Stomach (tissue), 9 donors: Measurements from ENCODE around the gene TMTC2. TPM values are rescaled to one million over a fixed set of nuclear protein-coding genes. Genes with fewer than 3 reads are reported as not detected.

Source experiments
- DNase-seq, 2 donors: peaks; one replicate each; pipeline versions ENCODE4 v3.0.0 to v3.0.0-alpha.2; 2013 to 2019
- H3K27ac ChIP-seq, 5 donors: fragments of 200-600 bp in 4 of 5; sonication (generic) in 4 of 5; one replicate each; pipeline ENCODE4 v1.5.1; 2013 to 2019; ENCODE audit warnings: mild to moderate bottlenecking in 1 of 5, moderate library complexity in 1 of 5
- H3K27me3 ChIP-seq, 3 donors: fragments of 200-600 bp; sonication (generic); one replicate each; pipeline ENCODE4 v1.5.1; 2017 to 2019; ENCODE audit warnings: mixed run types in 1 of 3
- H3K36me3 ChIP-seq, 4 donors: fragments of 200-600 bp; sonication (generic); 1 replicate in 3 of 4; 2 replicates in 1 of 4; pipeline ENCODE4 v1.5.1; 2016 to 2019
- H3K4me1 ChIP-seq, 4 donors: fragments of 200-600 bp; sonication (generic); one replicate each; pipeline ENCODE4 v1.5.1; 2016 to 2019
- H3K4me3 ChIP-seq, 4 donors: fragments of 200-600 bp; sonication (generic) in 3 of 4; one replicate each; pipeline ENCODE4 v1.5.1; 2016 to 2019; ENCODE audit warnings: mild to moderate bottlenecking in 1 of 4
- H3K9me3 ChIP-seq, 4 donors: fragments of 200-600 bp; sonication (generic); one replicate each; pipeline ENCODE4 v1.5.1; 2016 to 2019
- CTCF ChIP-seq, 7 experiments: fragments of 450-650 bp in 4 of 7; fragments of 200-600 bp in 3 of 7; sonication (generic) in 3 of 7; IDR thresholded peaks; one replicate each; pipeline ENCODE4 v1.5.1; 2016 to 2019; ENCODE audit warnings: antibody characterized with exemption in 7 of 7, control low read depth in 2 of 7, mild to moderate bottlenecking in 1 of 7
- EP300 ChIP-seq: sonication (generic); formaldehyde crosslinking; IDR thresholded peaks from one replicate; pipeline ENCODE4 v1.6.1; 2017; ENCODE audit warnings: antibody characterized with exemption
- POLR2A ChIP-seq, 4 donors: fragments of 450-650 bp; IDR thresholded peaks; one replicate each; pipeline ENCODE4 v1.6.1; 2016; ENCODE audit warnings: antibody characterized with exemption in 4 of 4, control low read depth in 2 of 4, mild to moderate bottlenecking in 1 of 4, moderate library complexity in 1 of 4
- POLR2AphosphoS5 ChIP-seq, 3 donors: sonication (generic); formaldehyde crosslinking; IDR thresholded peaks; one replicate each; pipeline ENCODE4 v1.6.1; 2016; ENCODE audit warnings: antibody characterized with exemption in 3 of 3
- WGBS, 5 donors: extraction: QIAGEN DNeasy Blood & Tissue Kit in 3 of 5; methylation state at CpG; one replicate each; pipeline versions ENCODE4 v1.1.5 to v1.1.7; 2013 to 2018; 5-methylcytosine and 5-hydroxymethylcytosine counted together
- intact Hi-C: fragments of 100-400 bp; cut with DNase I; formaldehyde crosslinking; loops from one replicate; pipeline ENCODE4 v1.15.1; 2023; ENCODE audit warnings: low total_unique reads
- polyA plus RNA-seq, 3 donors: library from polyadenylated mRNA; stranded (reverse); fragments of 200-250 nt; gene quantifications; one replicate each; pipeline ENCODE4 v1.2.3, GENCODE V29; 2013
- total RNA-seq, 5 donors: library from RNA; depleted of rRNA; stranded (reverse); fragments of >200 nt; gene quantifications; one replicate each; pipeline versions ENCODE4 v1.1.0 to v1.2.3, GENCODE V29; 2014 to 2016
- donor health status: healthy with polysubstance abuse.
- donor health status: Bipolar disorder and iron deficiency.
- donor health status: healthy.

The TMTC2 gene
- total and polyA plus RNA-seq, 8 donors = 6.1 to 60.0 (median 27.5) TPM

- Histone ChIP-seq H3K36me3 (peaks cover 0 to 6% (median 3%) of the 10 kb centered on the region in 4 donors), H3K4me1 (peaks cover 5 to 37% (median 19%) of the 10 kb centered on the region in 4 donors), H3K4me3 (no peak overlapping the region), H3K9me3 (no peaks in the 10 kb centered on the region), H3K27ac (no peak overlapping the region), H3K27me3 (no peaks in the 10 kb centered on the region)
- 37 to 55% (median 46%) methylated on average over 4 of the region's 4 CpGs for WGBS, 5 donors
- no peak for DNase-seq
- intact Hi-C loops = no loop called here
- TF ChIP-seq POLR2AphosphoS5 (IDR thresholded peaks at IDR 0.05) = no peak
- TF ChIP-seq POLR2A (IDR thresholded peaks at IDR 0.05) = no peak
- no peak for TF ChIP-seq EP300
Measured at GRCh38 chr12:82745807-82746206, 59.1 kb downstream of the TMTC2 start.

- DNase-seq = no peak
Measured at GRCh38 chr12:82746668-82747067, 60.0 kb downstream of the TMTC2 start.

GRCh38 chr12:82749015-82749414 lies 62.3 kb downstream of the TMTC2 start:
- Histone ChIP-seq H3K36me3 (no peaks in the 10 kb centered on the region), H3K4me1 (peaks cover 5 to 42% (median 19%) of the 10 kb centered on the region in 4 donors), H3K27me3 (no peaks in the 10 kb centered on the region), H3K9me3 (no peaks in the 10 kb centered on the region), H3K4me3 (no peak overlapping the region), H3K27ac (no peak overlapping the region)
- DNase-seq = no peak
- intact Hi-C loops = no loop called here
- TF ChIP-seq POLR2A (IDR thresholded peaks at IDR 0.05) = no peak
- no peak for TF ChIP-seq CTCF (IDR thresholded peaks at IDR 0.05)
- no peak for TF ChIP-seq EP300
- WGBS, 5 donors = 20 to 55% (median 31%) methylated on average over 4 of the region's 4 CpGs

More at GRCh38 chr12:82746668-82747067, 60.0 kb downstream of the TMTC2 start:
- no peaks in the 10 kb centered on the region for H3K36me3 ChIP-seq
- peaks cover 5 to 37% (median 19%) of the 10 kb centered on the region in 4 donors for H3K4me1 ChIP-seq
- H3K9me3 ChIP-seq = no peaks in the 10 kb centered on the region
- H3K4me3 ChIP-seq = no peak overlapping the region
- WGBS, 5 donors = 50 to 60% (median 54%) methylated on average over 2 of the region's 2 CpGs
- no peak overlapping the region for H3K27ac ChIP-seq
- no peak for TF ChIP-seq CTCF (IDR thresholded peaks at IDR 0.05)
- TF ChIP-seq POLR2A (IDR thresholded peaks at IDR 0.05) = no peak
- TF ChIP-seq POLR2AphosphoS5 (IDR thresholded peaks at IDR 0.05) = no peak
- no peak for TF ChIP-seq EP300
- intact Hi-C loops = no loop called here
- H3K27me3 ChIP-seq = no peaks in the 10 kb centered on the region

GRCh38 chr12:82754856-82755255 lies 68.2 kb downstream of the TMTC2 start:
- intact Hi-C loops = no loop called here

More at GRCh38 chr12:82754856-82755255, 68.2 kb downstream of the TMTC2 start:
- Histone ChIP-seq H3K9me3 (no peaks in the 10 kb centered on the region), H3K27ac (no peak overlapping the region), H3K27me3 (no peaks in the 10 kb centered on the region), H3K4me1 (peaks cover 0 to 35% (median 12%) of the 10 kb centered on the region in 4 donors), H3K4me3 (no peak overlapping the region), H3K36me3 (no peaks in the 10 kb centered on the region)
- DNase-seq = no peak
- no peak for TF ChIP-seq EP300
- TF ChIP-seq POLR2AphosphoS5 (IDR thresholded peaks at IDR 0.05) = no peak
- TF ChIP-seq POLR2A (IDR thresholded peaks at IDR 0.05) = no peak
- no peak for TF ChIP-seq CTCF (IDR thresholded peaks at IDR 0.05)
